Measurements from ENCODE around the gene OTOP3.

DNA sequence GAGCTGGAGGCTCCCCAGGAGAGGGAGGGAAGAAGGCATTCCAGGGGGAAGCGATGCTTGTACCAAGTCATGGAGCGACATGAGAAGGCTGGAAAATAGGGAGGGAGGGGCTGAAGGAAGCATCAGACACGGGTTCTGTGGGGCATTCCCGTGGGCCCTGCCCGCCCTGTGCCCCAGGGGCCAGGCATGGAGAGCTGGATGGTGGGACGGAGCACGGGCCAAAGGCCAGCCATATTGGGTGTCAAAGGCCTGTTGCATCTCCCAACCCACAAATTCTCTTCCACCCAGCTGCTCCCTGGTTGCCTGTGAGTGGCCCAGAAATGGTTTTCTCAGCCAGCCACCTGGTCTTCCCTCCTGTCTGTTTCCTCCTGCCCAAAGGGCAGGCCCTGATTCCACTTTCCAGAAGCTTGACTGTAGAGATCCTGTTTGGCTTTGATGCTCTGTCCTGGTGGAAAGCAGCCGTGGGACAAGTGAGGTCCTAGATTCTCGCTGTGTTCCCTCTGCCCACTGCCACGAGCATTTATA, 54.9 kb downstream of the OTOP3 start:
- TF ChIP-seq, protein P1, sequence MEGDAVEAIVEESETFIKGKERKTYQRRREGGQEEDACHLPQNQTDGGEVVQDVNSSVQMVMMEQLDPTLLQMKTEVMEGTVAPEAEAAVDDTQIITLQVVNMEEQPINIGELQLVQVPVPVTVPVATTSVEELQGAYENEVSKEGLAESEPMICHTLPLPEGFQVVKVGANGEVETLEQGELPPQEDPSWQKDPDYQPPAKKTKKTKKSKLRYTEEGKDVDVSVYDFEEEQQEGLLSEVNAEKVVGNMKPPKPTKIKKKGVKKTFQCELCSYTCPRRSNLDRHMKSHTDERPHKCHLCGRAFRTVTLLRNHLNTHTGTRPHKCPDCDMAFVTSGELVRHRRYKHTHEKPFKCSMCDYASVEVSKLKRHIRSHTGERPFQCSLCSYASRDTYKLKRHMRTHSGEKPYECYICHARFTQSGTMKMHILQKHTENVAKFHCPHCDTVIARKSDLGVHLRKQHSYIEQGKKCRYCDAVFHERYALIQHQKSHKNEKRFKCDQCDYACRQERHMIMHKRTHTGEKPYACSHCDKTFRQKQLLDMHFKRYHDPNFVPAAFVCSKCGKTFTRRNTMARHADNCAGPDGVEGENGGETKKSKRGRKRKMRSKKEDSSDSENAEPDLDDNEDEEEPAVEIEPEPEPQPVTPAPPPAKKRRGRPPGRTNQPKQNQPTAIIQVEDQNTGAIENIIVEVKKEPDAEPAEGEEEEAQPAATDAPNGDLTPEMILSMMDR (IDR thresholded peaks at IDR 0.05): no peak
- TF ChIP-seq POLR2A (IDR thresholded peaks at IDR 0.05) (no peak), POLR2AphosphoS5 (IDR thresholded peaks at IDR 0.05) (no peak), EP300 (IDR thresholded peaks at IDR 0.05) (no peak)
